H1 (cell line): ENCODE measurements around the gene RBM20. TPM values are rescaled to one million over a fixed set of nuclear protein-coding genes. Genes with fewer than 3 reads are reported as not detected.
A peak's percentile ranks its signal among the peaks of the same experiment; 100 is the strongest.
"Not testable (repeated sequence)": the region's sequence is repeated elsewhere in the genome, so short reads cannot be mapped to it uniquely, and the experiment has no call there.

Experiments
- CTCF ChIA-PET: fragments of 300-600 bp; sonication (Branson Sonifier 250); formaldehyde crosslinking; loops from one replicate; lab custom pipeline; 2021; ENCODE audit not compliant: partially characterized antibody; lab: Charles Lee
- POLR2A ChIA-PET: fragments of 300-600 bp; sonication (Branson Sonifier 250); formaldehyde crosslinking; loops from one replicate; lab custom pipeline; 2021; ENCODE audit warnings: inconsistent platforms; ENCODE audit not compliant: partially characterized antibody; lab: Charles Lee
- DNase-seq, 2 experiments: peaks; one replicate each; pipeline versions ENCODE4 v3.0.0 to v3.0.0-alpha.2; 2010 to 2022; ENCODE audit warnings: low spot score in 2 of 2, low read depth in 1 of 2, mixed read lengths in 1 of 2
- FAIRE-seq: peaks from 2 replicates; lab custom pipeline; 2011; peaks lifted over from hg19 to GRCh38; lab: Jason Lieb, UNC
- H2AFZ ChIP-seq: 2 replicates; pipeline ENCODE4 v1.8.1; 2012; ENCODE audit warnings: low read length, inconsistent platforms
- H2AK5ac ChIP-seq: 2 replicates; pipeline ENCODE4 v1.6.1; 2013; ENCODE audit warnings: low read depth, low read length
- H2BK120ac ChIP-seq: replicated peaks from 2 replicates; pipeline ENCODE3; 2013; ENCODE audit warnings: low read depth, low read length, inconsistent platforms
- H2BK12ac ChIP-seq: 2 replicates; pipeline ENCODE4 v1.6.1; 2013; ENCODE audit warnings: low read depth, low read length
- H2BK15ac ChIP-seq: 2 replicates; pipeline ENCODE4 v1.6.1; 2013; ENCODE audit warnings: low read length
- H2BK20ac ChIP-seq: 2 replicates; pipeline ENCODE4 v1.6.1; 2013; ENCODE audit warnings: low read length
- H2BK5ac ChIP-seq: 2 replicates; pipeline ENCODE4 v1.6.1; 2013; ENCODE audit warnings: low read depth, low read length
- H3K14ac ChIP-seq: 2 replicates; pipeline ENCODE4 v1.6.1; 2013; ENCODE audit warnings: inconsistent platforms; ENCODE audit not compliant: insufficient read length
- H3K18ac ChIP-seq: 2 replicates; pipeline ENCODE4 v1.6.1; 2013; ENCODE audit warnings: low read length; ENCODE audit errors: extremely low read depth
- H3K23ac ChIP-seq: 2 replicates; pipeline ENCODE4 v1.6.1; 2013; ENCODE audit warnings: inconsistent platforms; ENCODE audit not compliant: insufficient read length
- H3K23me2 ChIP-seq: 2 replicates; pipeline ENCODE4 v1.6.1; 2013; ENCODE audit warnings: low read depth, low read length
- H3K27ac ChIP-seq: 2 replicates; pipeline ENCODE4 v1.6.1; 2011; ENCODE audit warnings: low read depth, low read length, inconsistent platforms
- H3K27me3 ChIP-seq, 4 experiments: replicated peaks in 1 of 4; 1 replicate in 1 of 4; 2 replicates in 3 of 4; pipeline versions ENCODE4 v1.6.1 to v1.8.1; 2011 to 2013; ENCODE audit warnings: low read length in 3 of 4, mild to moderate bottlenecking in 3 of 4, inconsistent platforms in 2 of 4, mixed read lengths in 2 of 4, moderate library complexity in 1 of 4; ENCODE audit not compliant: control insufficient read depth in 3 of 4, insufficient read depth in 3 of 4; ENCODE audit errors: extremely low read depth in 1 of 4
- H3K36me3 ChIP-seq, 4 experiments: 2 replicates each; pipeline versions ENCODE4 v1.6.1 to v1.8.1; 2011 to 2013; ENCODE audit warnings: mild to moderate bottlenecking in 4 of 4, low read length in 3 of 4, moderate library complexity in 2 of 4, control low read depth in 1 of 4, inconsistent platforms in 1 of 4; ENCODE audit not compliant: insufficient read depth in 4 of 4, control insufficient read depth in 2 of 4
- H3K4ac ChIP-seq: replicated peaks from 2 replicates; pipeline ENCODE3; 2013; ENCODE audit warnings: low read length, low read depth, mixed read lengths, inconsistent platforms; ENCODE audit not compliant: insufficient read length
- H3K4me1 ChIP-seq, 4 experiments: replicated peaks in 1 of 4; 1 replicate in 1 of 4; 2 replicates in 3 of 4; pipeline versions ENCODE4 v1.6.1 to v1.8.1; 2011 to 2013; ENCODE audit warnings: low read length in 3 of 4, inconsistent platforms in 2 of 4, mixed read lengths in 1 of 4; ENCODE audit not compliant: insufficient read depth in 4 of 4, control insufficient read depth in 3 of 4
- H3K4me2 ChIP-seq, 2 experiments: 2 replicates each; pipeline versions ENCODE4 v1.6.1 to v1.8.1; 2011 to 2013; ENCODE audit warnings: low read depth in 2 of 2, low read length in 2 of 2, control low read depth in 1 of 2, inconsistent platforms in 1 of 2, mild to moderate bottlenecking in 1 of 2; ENCODE audit not compliant: insufficient read depth in 1 of 2
- H3K4me3 ChIP-seq, 4 experiments: fragments of 200-600, 300-600 bp in 1 of 4; sonication (generic), shearing (Covaris generic), sonication (Bioruptor Twin) in 1 of 4; 2 replicates each; pipeline versions ENCODE4 v1.5.1 to v1.8.1; 2011 to 2016; ENCODE audit warnings: low read length in 4 of 4, low read depth in 3 of 4, control low read depth in 2 of 4, inconsistent platforms in 2 of 4, mild to moderate bottlenecking in 2 of 4, mixed read lengths in 1 of 4, moderate library complexity in 1 of 4; ENCODE audit not compliant: insufficient read depth in 2 of 4; ENCODE audit errors: extremely low read depth in 1 of 4
- H3K56ac ChIP-seq: replicated peaks from 2 replicates; pipeline ENCODE3; 2013; ENCODE audit warnings: low read depth, mild to moderate bottlenecking, mixed read lengths, low read length, inconsistent platforms; ENCODE audit not compliant: insufficient read length
- H3K79me1 ChIP-seq: 2 replicates; pipeline ENCODE4 v1.6.1; 2013; ENCODE audit warnings: low read depth, low read length, control low read depth
- H3K79me2 ChIP-seq, 2 experiments: 2 replicates each; pipeline versions ENCODE4 v1.6.1 to v1.8.1; 2012 to 2013; ENCODE audit warnings: low read length in 2 of 2, mild to moderate bottlenecking in 2 of 2, inconsistent platforms in 1 of 2; ENCODE audit not compliant: insufficient read depth in 2 of 2, control insufficient read depth in 1 of 2
- H3K9ac ChIP-seq, 4 experiments: replicated peaks in 1 of 4; 1 replicate in 1 of 4; 2 replicates in 3 of 4; pipeline versions ENCODE4 v1.6.1 to v1.8.1; 2011 to 2013; ENCODE audit warnings: low read depth in 3 of 4, low read length in 3 of 4, control low read depth in 2 of 4, mild to moderate bottlenecking in 2 of 4, moderate library complexity in 2 of 4, inconsistent platforms in 1 of 4; ENCODE audit errors: extremely low read depth in 1 of 4
- H3K9me3 ChIP-seq, 2 experiments: 2 replicates each; pipeline versions ENCODE4 v1.6.1 to v1.8.1; 2012 to 2013; ENCODE audit warnings: mild to moderate bottlenecking in 2 of 2, moderate library complexity in 2 of 2, control low read depth in 1 of 2, inconsistent platforms in 1 of 2, low read depth in 1 of 2, low read length in 1 of 2, mixed read lengths in 1 of 2; ENCODE audit not compliant: insufficient read depth in 2 of 2
- H4K20me1 ChIP-seq, 2 experiments: replicated peaks in 1 of 2; 2 replicates each; pipeline versions ENCODE3 to v1.8.1; 2011 to 2013; ENCODE audit warnings: inconsistent platforms in 2 of 2, low read length in 2 of 2, mild to moderate bottlenecking in 1 of 2; ENCODE audit not compliant: insufficient read depth in 2 of 2, control insufficient read depth in 1 of 2
- H4K5ac ChIP-seq: 2 replicates; pipeline ENCODE4 v1.6.1; 2013; ENCODE audit warnings: low read length, low read depth, mixed read lengths, inconsistent platforms; ENCODE audit not compliant: insufficient read length
- H4K8ac ChIP-seq: 2 replicates; pipeline ENCODE4 v1.8.0; 2013; ENCODE audit warnings: mild to moderate bottlenecking, moderate library complexity, low read length, inconsistent platforms; ENCODE audit not compliant: insufficient read depth; ENCODE audit errors: extremely low read depth
- H4K91ac ChIP-seq: replicated peaks from 2 replicates; pipeline ENCODE3; 2013; ENCODE audit warnings: low read length, mixed read lengths, inconsistent platforms; ENCODE audit not compliant: insufficient read length
- WGBS, 2 experiments: shearing (Covaris generic) in 1 of 2; methylation state at CpG; one replicate each; pipeline versions ENCODE4 v1.1.6 to v1.1.7; 2013 to 2015; ENCODE audit warnings: low lambda C conversion rate in 2 of 2, mixed read lengths in 2 of 2, inconsistent platforms in 1 of 2, low coverage in 1 of 2, missing lambda C conversion rate in 1 of 2; ENCODE audit not compliant: insufficient replicate concordance in 2 of 2, insufficient coverage in 1 of 2, insufficient read length in 1 of 2; ENCODE audit errors: extremely low coverage in 1 of 2, missing lambda C conversion rate in 1 of 2; 5-methylcytosine and 5-hydroxymethylcytosine counted together
- polyA plus RNA-seq, 7 experiments: library from polyadenylated mRNA; depleted of rRNA in 3 of 7; stranded (reverse) in 5 of 7; unstranded in 2 of 7; fragments of >200 nt in 5 of 7; fragments of 200-250 nt in 2 of 7; gene quantifications; 1 replicate in 5 of 7; 2 replicates in 1 of 7; 4 replicates in 1 of 7; pipeline versions ENCODE4 v1.2.1 to v1.2.3, GENCODE V29; 2011 to 2013; ENCODE audit warnings: missing spikeins in 2 of 7, mixed read lengths in 2 of 7
- total RNA-seq: library from RNA; stranded (reverse); fragmentation: NEBNext Ultra II Directional; extraction: Animal tissue kit (Norgen Biotek cat#: 25700); gene quantifications from 2 replicates; pipeline ENCODE4 v1.2.1, GENCODE V29; 2021

RBM20 gene
- total and polyA plus RNA-seq, 2 of the 8 experiments (the other 6 are each of a cell fraction or from before 2014, with no cell fraction given) = 0.05 to 0.63 TPM

GRCh38 chr10:110705596-110705995, 61.5 kb downstream of the RBM20 start:
- not testable (repeated sequence) for H2BK15ac ChIP-seq, H3K14ac ChIP-seq, H2BK120ac ChIP-seq, H3K4me2 ChIP-seq, H3K36me3 ChIP-seq, H2BK20ac ChIP-seq, H3K18ac ChIP-seq, H3K79me1 ChIP-seq, H3K4ac ChIP-seq, H2AFZ ChIP-seq, H3K23ac ChIP-seq, H2BK5ac ChIP-seq, H3K27ac ChIP-seq, H3K27me3 ChIP-seq, H4K91ac ChIP-seq, H2BK12ac ChIP-seq, H3K4me1 ChIP-seq, FAIRE-seq, H4K20me1 ChIP-seq, H3K23me2 ChIP-seq, H3K9ac ChIP-seq, H2AK5ac ChIP-seq, H3K4me3 ChIP-seq, H3K9me3 ChIP-seq, H3K79me2 ChIP-seq, H3K56ac ChIP-seq, H4K5ac ChIP-seq, H4K8ac ChIP-seq
- DNase-seq = peak in 1 of 2 experiments; percentile 7
- ChIA-PET POLR2A (interaction anchor here (1.3 kb wide), 1 partner anchor 9 kb away, joined by 4 read pairs; no protein-coding TSS in a partner anchor), CTCF (interaction anchor here (0.7 to 4.2 kb wide), 5 partner anchors 25 to 371 kb away, joined by 3 to 18 read pairs (median 5); no protein-coding TSS in a partner anchor)
- WGBS, 2 experiments = 91% methylated on average over 4 of the region's 4 CpGs; no CpG with 5 or more reads in 1 of the 2 experiments
